HCT116 (cell line): Measurements from ENCODE around the gene GPR39. TPM values are rescaled to one million over a fixed set of nuclear protein-coding genes. Genes with fewer than 3 reads are reported as not detected.

Experiments
- ATAC-seq: fragments of 200-7000 bp; cut with Tn5 transposase; 2 replicates; pipeline ENCODE4 v1.9.1; 2020; ENCODE audit warnings: mild to moderate bottlenecking, moderate library complexity
- BruUV-seq: library from RNA; stranded (reverse); fragments of 400-500 nt; replicated peaks from 2 replicates; lab custom pipeline; 2021; lab: Mats Ljungman, UMichigan
- CTCF ChIA-PET: fragments of 300-600 bp; sonication (Branson Sonifier 250); formaldehyde crosslinking; loops from one replicate; lab custom pipeline; 2021; ENCODE audit warnings: antibody characterized with exemption; lab: Charles Lee
- POLR2A ChIA-PET: fragments of 300-600, 350-600 bp; sonication (Branson Sonifier 250); formaldehyde crosslinking; loops from one replicate; lab custom pipeline; 2021; ENCODE audit warnings: antibody characterized with exemption; lab: Charles Lee
- RAD21 ChIA-PET, 2 experiments: fragments of 300-600 bp; sonication (Branson Sonifier 250); formaldehyde crosslinking; loops; one replicate each; lab custom pipeline; 2023; ENCODE audit warnings: low total read pairs in 2 of 2; ENCODE audit not compliant: uncharacterized antibody in 2 of 2, unreplicated experiment in 2 of 2, low non-redundant PET in 1 of 2; lab: Charles Lee
- DNase-seq: peaks from one replicate; pipeline ENCODE4 v3.0.0-alpha.2; 2010; ENCODE audit warnings: low read depth, low spot score
- H2AFZ ChIP-seq: fragments of 200-600 bp; shearing (Covaris generic), sonication (generic); 2 replicates; pipeline ENCODE4 v1.6.1; 2017; ENCODE audit warnings: low read depth, mixed run types, mixed read lengths, antibody characterized with exemption, low read length; ENCODE audit not compliant: poor library complexity, severe bottlenecking
- H3K27ac ChIP-seq: 2 replicates; pipeline ENCODE4 v1.5.1; 2012; ENCODE audit warnings: low read depth, low read length
- H3K27me3 ChIP-seq: fragments of 200-600 bp; sonication (generic); 2 replicates; pipeline ENCODE4 v1.6.1; 2016; ENCODE audit warnings: mixed run types, low read length, mixed read lengths; ENCODE audit not compliant: insufficient read depth
- H3K36me3 ChIP-seq, 2 experiments: fragments of 200-500 bp in 1 of 2; fragments of 200-600 bp in 1 of 2; sonication (Bioruptor generic) in 1 of 2; sonication (generic) in 1 of 2; 2 replicates each; pipeline versions ENCODE4 v1.5.1 to v1.6.1; 2014 to 2016; ENCODE audit warnings: low read length in 2 of 2, inconsistent platforms in 1 of 2, mixed read lengths in 1 of 2, mixed run types in 1 of 2; ENCODE audit not compliant: insufficient read depth in 2 of 2, control insufficient read depth in 1 of 2
- H3K4me1 ChIP-seq, 2 experiments: fragments of 200-600 bp in 1 of 2; sonication (generic) in 1 of 2; 2 replicates each; pipeline versions ENCODE4 v1.5.1 to v1.6.1; 2012 to 2017; ENCODE audit warnings: low read length in 2 of 2, inconsistent platforms in 1 of 2, mild to moderate bottlenecking in 1 of 2, mixed read lengths in 1 of 2, mixed run types in 1 of 2, moderate library complexity in 1 of 2; ENCODE audit not compliant: insufficient read depth in 2 of 2, control insufficient read depth in 1 of 2
- H3K4me2 ChIP-seq: fragments of 200-600 bp; sonication (generic); 2 replicates; pipeline ENCODE4 v1.6.1; 2017; ENCODE audit warnings: mixed run types, low read length, mixed read lengths
- H3K4me3 ChIP-seq, 2 experiments: fragments of 200-600 bp in 1 of 2; sonication (generic) in 1 of 2; replicated peaks in 1 of 2; 2 replicates each; pipeline ENCODE4 v1.5.1; 2011 to 2016; ENCODE audit warnings: low read length in 2 of 2, control low read depth in 1 of 2, low read depth in 1 of 2, mild to moderate bottlenecking in 1 of 2, mixed read lengths in 1 of 2, mixed run types in 1 of 2
- H3K79me2 ChIP-seq: fragments of 200-600 bp; sonication (generic); 2 replicates; pipeline ENCODE4 v1.6.1; 2017; ENCODE audit warnings: mild to moderate bottlenecking, mixed run types, low read length, moderate library complexity, mixed read lengths; ENCODE audit not compliant: insufficient read depth
- H3K9ac ChIP-seq: fragments of 200-600 bp; sonication (generic); 2 replicates; pipeline ENCODE4 v1.6.1; 2016; ENCODE audit warnings: low read length, mixed read lengths
- H3K9me2 ChIP-seq: fragments of 200-600 bp; sonication (generic), shearing (Covaris generic); 2 replicates; pipeline ENCODE4 v1.6.1; 2017; ENCODE audit warnings: mixed run types, mild to moderate bottlenecking, moderate library complexity; ENCODE audit not compliant: insufficient read depth
- H3K9me3 ChIP-seq, 2 experiments: fragments of 200-500 bp in 1 of 2; fragments of 200-600 bp in 1 of 2; sonication (Bioruptor generic) in 1 of 2; sonication (generic) in 1 of 2; 2 replicates each; pipeline ENCODE4 v1.6.1; 2014 to 2017; ENCODE audit warnings: low read length in 2 of 2, mixed read lengths in 2 of 2, inconsistent platforms in 1 of 2, low read depth in 1 of 2, mild to moderate bottlenecking in 1 of 2, mixed run types in 1 of 2, moderate library complexity in 1 of 2; ENCODE audit not compliant: control insufficient read depth in 1 of 2, insufficient read depth in 1 of 2
- H4K20me1 ChIP-seq: fragments of 200-600 bp; sonication (generic), shearing (Covaris generic); 2 replicates; pipeline ENCODE4 v1.6.1; 2017; ENCODE audit warnings: mixed run types, mild to moderate bottlenecking, moderate library complexity; ENCODE audit not compliant: insufficient read depth
- CEBPB ChIP-seq: IDR thresholded peaks from 2 replicates; pipeline ENCODE4 v1.6.1; 2012; ENCODE audit warnings: low read depth
- ELF1 ChIP-seq: IDR thresholded peaks from 2 replicates; pipeline ENCODE4 v1.6.1; 2012; ENCODE audit warnings: low read depth, borderline replicate concordance
- EZH2 ChIP-seq: fragments of 200-600 bp; sonication (generic); IDR thresholded peaks from 2 replicates; pipeline ENCODE4 v1.6.1; 2017; ENCODE audit warnings: antibody characterized with exemption, mixed run types
- FOSL1 ChIP-seq: IDR thresholded peaks from 2 replicates; pipeline ENCODE4 v1.6.1; 2012; ENCODE audit warnings: low read depth
- JUND ChIP-seq: IDR thresholded peaks from 2 replicates; pipeline ENCODE4 v1.6.1; 2012
- POLR2A ChIP-seq: IDR thresholded peaks from 2 replicates; pipeline ENCODE4 v1.7.0; 2011; ENCODE audit warnings: borderline replicate concordance; ENCODE audit not compliant: insufficient read depth, insufficient read length; ENCODE audit errors: extremely low read depth
- RAD21 ChIP-seq: IDR thresholded peaks from 2 replicates; pipeline ENCODE4 v1.6.1; 2012; ENCODE audit warnings: low read depth, mild to moderate bottlenecking
- SIN3A ChIP-seq: IDR thresholded peaks from 2 replicates; pipeline ENCODE4 v1.6.1; 2012; ENCODE audit warnings: low read depth
- SP1 ChIP-seq: IDR thresholded peaks from 2 replicates; pipeline ENCODE4 v1.6.1; 2012; ENCODE audit warnings: low read depth
- SRF ChIP-seq: IDR thresholded peaks from 2 replicates; pipeline ENCODE4 v1.6.1; 2012; ENCODE audit warnings: low read depth
- TCF7L2 ChIP-seq: IDR thresholded peaks from 2 replicates; pipeline ENCODE4 v1.7.0; 2011; ENCODE audit warnings: borderline replicate concordance, inconsistent platforms; ENCODE audit not compliant: insufficient read depth, insufficient read length; ENCODE audit errors: extremely low read depth
- ZFX ChIP-seq: fragments of 450-650 bp; IDR thresholded peaks from 2 replicates; pipeline ENCODE4 v1.6.1; 2017
- ZNF274 ChIP-seq: fragments of 200-500 bp; sonication (Bioruptor generic); IDR thresholded peaks from 2 replicates; pipeline ENCODE4 v1.6.1; 2014; ENCODE audit warnings: mild to moderate bottlenecking, low read depth, low read length, inconsistent platforms
- intact Hi-C: fragments of 100-400 bp; cut with micrococcal nuclease; formaldehyde crosslinking; loops from 2 replicates; pipeline ENCODE4 v1.10.0; 2022
- total RNA-seq: library from RNA; stranded (reverse); gene quantifications from one replicate; pipeline ENCODE4 v1.2.1, GENCODE V29; 2021; ENCODE audit not compliant: unreplicated experiment
- TF ChIP-seq, protein P1 (sequence below): IDR thresholded peaks from 2 replicates; pipeline ENCODE4 v1.6.1; 2012
- TF ChIP-seq, protein P2 (sequence below): IDR thresholded peaks from 2 replicates; pipeline ENCODE4 v1.6.1; 2012
- TF ChIP-seq, protein P3 (sequence below), 3 experiments: fragments of 200-600 bp in 1 of 3; sonication (generic) in 1 of 3; IDR thresholded peaks in 2 of 3; conservative IDR thresholded peaks in 1 of 3; 2 replicates each; pipeline ENCODE4 v1.5.1; 2012 to 2017; ENCODE audit warnings: low read depth in 2 of 3, low read length in 2 of 3, antibody characterized with exemption in 1 of 3, borderline replicate concordance in 1 of 3, control low read depth in 1 of 3, mild to moderate bottlenecking in 1 of 3, mixed read lengths in 1 of 3, mixed run types in 1 of 3, moderate library complexity in 1 of 3; ENCODE audit not compliant: insufficient read depth in 1 of 3
- TF ChIP-seq, protein P4 (sequence below): IDR thresholded peaks from 2 replicates; pipeline ENCODE4 v1.6.1; 2011; ENCODE audit warnings: mild to moderate bottlenecking, low read length, moderate library complexity; ENCODE audit not compliant: insufficient replicate concordance; ENCODE audit errors: extremely low read depth

The GPR39 gene
- total RNA-seq, 1 experiment from 2014 or later, result 5.1 TPM

DNA sequence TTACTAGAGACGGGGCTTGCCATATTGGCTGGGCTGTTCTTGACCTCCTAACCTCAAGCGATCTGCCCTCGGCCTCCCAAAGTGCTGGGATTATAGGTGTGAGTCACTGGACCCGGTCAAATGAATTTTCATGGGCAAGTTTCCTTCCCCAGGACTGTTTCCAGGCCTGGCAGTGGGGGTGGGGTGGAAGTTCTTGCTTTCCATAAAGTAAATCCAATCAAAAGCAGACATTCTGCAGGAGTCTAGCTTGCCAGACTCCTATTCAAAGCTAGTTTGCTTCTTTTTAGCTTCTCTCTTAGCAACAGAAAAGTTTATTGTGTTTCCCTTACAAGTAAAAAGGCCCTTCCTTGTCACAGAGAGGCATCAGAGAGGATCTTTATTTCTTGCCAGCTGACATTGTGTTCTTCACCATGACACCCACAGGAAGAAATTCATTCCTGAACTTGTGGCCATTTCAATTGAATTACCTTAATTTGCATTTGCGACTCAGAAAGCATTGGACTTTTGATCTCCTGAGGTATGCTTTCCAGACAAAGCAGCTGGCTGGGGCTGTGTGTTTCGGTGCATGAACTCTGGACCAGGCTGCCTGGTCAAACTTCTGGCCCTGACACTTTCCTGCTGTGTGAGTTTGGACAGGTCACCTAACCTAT lies 215.5 kb downstream of the GPR39 start:
- no peaks in the 10 kb centered on the region for H3K27me3 ChIP-seq
- ATAC-seq (no peak), DNase-seq (no peak)
- RAD21 ChIA-PET, result no interaction called here
- H3K9ac ChIP-seq, result no peak overlapping the region
- no peak overlapping the region for H2AFZ ChIP-seq
- H3K4me3 ChIP-seq, result no peak overlapping the region
- no peak overlapping the region for H3K27ac ChIP-seq
- no TSS peak for BruUV-seq
- H3K9me2 ChIP-seq, result no peaks in the 10 kb centered on the region
- H3K4me1 ChIP-seq, result peaks cover 0 to 20% of the 10 kb centered on the region in 2 experiments; a peak in 2 of 4 replicates
- no peaks in the 10 kb centered on the region for H4K20me1 ChIP-seq
- no peaks in the 10 kb centered on the region for H3K9me3 ChIP-seq
- H3K79me2 ChIP-seq, result no peaks in the 10 kb centered on the region
- H3K4me2 ChIP-seq, result 0 out of 2 replicates have a peak overlapping the region, but pooled peaks have one; percentile 6
- H3K36me3 ChIP-seq, result no peaks in the 10 kb centered on the region
- POLR2A ChIA-PET, result no interaction called here
- intact Hi-C loops, result no loop called here
- no peak for TF ChIP-seq POLR2A
- TF ChIP-seq FOSL1, result no peak
- TF ChIP-seq, all 23 proteins: peak for 0
- CTCF ChIA-PET, result no interaction called here

DNA sequence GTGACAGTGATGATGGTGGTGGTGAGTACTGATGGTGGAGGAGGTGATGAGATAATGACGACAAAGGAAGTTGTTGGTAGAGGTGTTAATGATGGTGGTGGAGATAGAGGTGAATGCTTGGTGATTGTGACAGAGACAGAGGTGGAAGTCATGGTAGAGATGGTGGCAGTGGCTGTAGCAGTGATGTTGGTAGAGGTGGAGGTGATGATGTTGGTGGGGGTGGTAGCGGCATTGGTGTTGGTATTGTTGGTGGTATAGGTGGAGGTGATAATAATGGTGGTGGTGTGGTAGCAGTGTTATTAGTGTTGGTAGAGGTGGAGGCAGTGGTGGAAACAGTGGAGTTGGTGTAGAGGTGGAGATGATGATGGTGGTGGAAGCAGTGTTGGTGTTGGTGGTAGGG lies 217.0 kb downstream of the GPR39 start:
- H3K27ac ChIP-seq, result no peak overlapping the region
- RAD21 ChIA-PET, result no interaction called here
- intact Hi-C loops, result no loop called here
- POLR2A ChIA-PET, result no interaction called here
- ATAC-seq (no peak), DNase-seq (no peak)
- CTCF ChIA-PET, result no interaction called here
- no peaks in the 10 kb centered on the region for H4K20me1 ChIP-seq
- H3K4me1 ChIP-seq, result peaks cover 0 to 14% of the 10 kb centered on the region in 2 experiments; a peak in 2 of 4 replicates
- H3K9me3 ChIP-seq, result no peaks in the 10 kb centered on the region
- H3K79me2 ChIP-seq, result no peaks in the 10 kb centered on the region
- no peak overlapping the region for H3K4me2 ChIP-seq
- H3K9me2 ChIP-seq, result no peaks in the 10 kb centered on the region
- H3K36me3 ChIP-seq, result no peaks in the 10 kb centered on the region
- H2AFZ ChIP-seq, result no peak overlapping the region
- peaks cover 4% of the 10 kb centered on the region; the same call in 1 of the 2 replicates for H3K27me3 ChIP-seq
- no TSS peak for BruUV-seq
- H3K4me3 ChIP-seq, result no peak overlapping the region
- no peak overlapping the region for H3K9ac ChIP-seq
- TF ChIP-seq SP1 (no peak), ZFX (no peak), RAD21 (no peak), JUND (no peak), TCF7L2 (no peak), ELF1 (no peak), CEBPB (no peak), FOSL1 (no peak), ZNF274 (no peak), SIN3A (no peak), EZH2 (no peak), SRF (no peak)
- TF ChIP-seq, protein P1, sequence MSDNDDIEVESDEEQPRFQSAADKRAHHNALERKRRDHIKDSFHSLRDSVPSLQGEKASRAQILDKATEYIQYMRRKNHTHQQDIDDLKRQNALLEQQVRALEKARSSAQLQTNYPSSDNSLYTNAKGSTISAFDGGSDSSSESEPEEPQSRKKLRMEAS, result no peak
- TF ChIP-seq, protein P2, sequence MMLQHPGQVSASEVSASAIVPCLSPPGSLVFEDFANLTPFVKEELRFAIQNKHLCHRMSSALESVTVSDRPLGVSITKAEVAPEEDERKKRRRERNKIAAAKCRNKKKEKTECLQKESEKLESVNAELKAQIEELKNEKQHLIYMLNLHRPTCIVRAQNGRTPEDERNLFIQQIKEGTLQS, result no peak
- TF ChIP-seq, protein P3, sequence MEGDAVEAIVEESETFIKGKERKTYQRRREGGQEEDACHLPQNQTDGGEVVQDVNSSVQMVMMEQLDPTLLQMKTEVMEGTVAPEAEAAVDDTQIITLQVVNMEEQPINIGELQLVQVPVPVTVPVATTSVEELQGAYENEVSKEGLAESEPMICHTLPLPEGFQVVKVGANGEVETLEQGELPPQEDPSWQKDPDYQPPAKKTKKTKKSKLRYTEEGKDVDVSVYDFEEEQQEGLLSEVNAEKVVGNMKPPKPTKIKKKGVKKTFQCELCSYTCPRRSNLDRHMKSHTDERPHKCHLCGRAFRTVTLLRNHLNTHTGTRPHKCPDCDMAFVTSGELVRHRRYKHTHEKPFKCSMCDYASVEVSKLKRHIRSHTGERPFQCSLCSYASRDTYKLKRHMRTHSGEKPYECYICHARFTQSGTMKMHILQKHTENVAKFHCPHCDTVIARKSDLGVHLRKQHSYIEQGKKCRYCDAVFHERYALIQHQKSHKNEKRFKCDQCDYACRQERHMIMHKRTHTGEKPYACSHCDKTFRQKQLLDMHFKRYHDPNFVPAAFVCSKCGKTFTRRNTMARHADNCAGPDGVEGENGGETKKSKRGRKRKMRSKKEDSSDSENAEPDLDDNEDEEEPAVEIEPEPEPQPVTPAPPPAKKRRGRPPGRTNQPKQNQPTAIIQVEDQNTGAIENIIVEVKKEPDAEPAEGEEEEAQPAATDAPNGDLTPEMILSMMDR (IDR thresholded peaks at IDR 0.05 in 2 of 3, conservative IDR thresholded peaks at IDR 0.05 in 1 of 3; ENCODE audit: borderline replicate concordance in 1 of 3, insufficient read depth in 1 of 3, low read depth in 2 of 3, low read length in 2 of 3), result no peak
- TF ChIP-seq, protein P4, sequence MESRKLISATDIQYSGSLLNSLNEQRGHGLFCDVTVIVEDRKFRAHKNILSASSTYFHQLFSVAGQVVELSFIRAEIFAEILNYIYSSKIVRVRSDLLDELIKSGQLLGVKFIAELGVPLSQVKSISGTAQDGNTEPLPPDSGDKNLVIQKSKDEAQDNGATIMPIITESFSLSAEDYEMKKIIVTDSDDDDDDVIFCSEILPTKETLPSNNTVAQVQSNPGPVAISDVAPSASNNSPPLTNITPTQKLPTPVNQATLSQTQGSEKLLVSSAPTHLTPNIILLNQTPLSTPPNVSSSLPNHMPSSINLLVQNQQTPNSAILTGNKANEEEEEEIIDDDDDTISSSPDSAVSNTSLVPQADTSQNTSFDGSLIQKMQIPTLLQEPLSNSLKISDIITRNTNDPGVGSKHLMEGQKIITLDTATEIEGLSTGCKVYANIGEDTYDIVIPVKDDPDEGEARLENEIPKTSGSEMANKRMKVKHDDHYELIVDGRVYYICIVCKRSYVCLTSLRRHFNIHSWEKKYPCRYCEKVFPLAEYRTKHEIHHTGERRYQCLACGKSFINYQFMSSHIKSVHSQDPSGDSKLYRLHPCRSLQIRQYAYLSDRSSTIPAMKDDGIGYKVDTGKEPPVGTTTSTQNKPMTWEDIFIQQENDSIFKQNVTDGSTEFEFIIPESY, result no peak
